Measurements from ENCODE around the gene ARPC1A.
"Not testable (repeated sequence)": the region's sequence is repeated elsewhere in the genome, so short reads cannot be mapped to it uniquely, and the experiment has no call there.

ARPC1A gene

GRCh38 chr7:99308461-99309074 lies 17.1 kb upstream of the ARPC1A start:
- no peaks in the 10 kb centered on the region for H3K9me3 ChIP-seq
- H3K4me1 ChIP-seq = no peaks in the 10 kb centered on the region
- no peak overlapping the region for H3K4me3 ChIP-seq
- no peaks in the 10 kb centered on the region for H3K27me3 ChIP-seq (ENCODE audit: low read depth)
- in situ Hi-C loops (cut with MboI; ENCODE audit: low sequenced_read_pairs) = no loop called here
- DNase-seq (ENCODE audit: low spot score in 2 of 2) = no peak
- H3K36me3 ChIP-seq (replicated peaks) = no peaks in the 10 kb centered on the region

- no peak for DNase-seq (ENCODE audit: low spot score in 2 of 2)
- in situ Hi-C loops (cut with MboI; ENCODE audit: low sequenced_read_pairs) = no loop called here
- H3K36me3 ChIP-seq (replicated peaks) = no peaks in the 10 kb centered on the region
Observed at GRCh38 chr7:99309111-99309510, 16.6 kb upstream of the ARPC1A start.

GRCh38 chr7:99310004-99310403 lies 15.7 kb upstream of the ARPC1A start:
- H3K9me3 ChIP-seq = no peaks in the 10 kb centered on the region
- DNase-seq (ENCODE audit: low spot score in 2 of 2) = no peak
- in situ Hi-C loops (cut with MboI; ENCODE audit: low sequenced_read_pairs) = loop anchor here (5.0 kb wide), 1 partner anchor 268 kb away; no protein-coding TSS in a partner anchor
- H3K4me3 ChIP-seq = no peak overlapping the region
- no peaks in the 10 kb centered on the region for H3K27me3 ChIP-seq (ENCODE audit: low read depth)
- no peaks in the 10 kb centered on the region for H3K4me1 ChIP-seq
- H3K36me3 ChIP-seq (replicated peaks) = no peaks in the 10 kb centered on the region

More at GRCh38 chr7:99309111-99309510, 16.6 kb upstream of the ARPC1A start:
- Histone ChIP-seq H3K4me1 (no peaks in the 10 kb centered on the region), H3K4me3 (no peak overlapping the region), H3K9me3 (no peaks in the 10 kb centered on the region), H3K27me3 (ENCODE audit: low read depth) (no peaks in the 10 kb centered on the region)

- Histone ChIP-seq H3K9me3 (no peaks in the 10 kb centered on the region), H3K4me3 (no peak overlapping the region), H3K27me3 (ENCODE audit: low read depth) (no peaks in the 10 kb centered on the region), H3K4me1 (no peaks in the 10 kb centered on the region), H3K36me3 (replicated peaks) (no peaks in the 10 kb centered on the region)
- in situ Hi-C loops (cut with MboI; ENCODE audit: low sequenced_read_pairs) = loop anchor here (5.0 kb wide), 1 partner anchor 269 kb away; no protein-coding TSS in a partner anchor
- no peak for DNase-seq (ENCODE audit: low spot score in 2 of 2)
Observed at GRCh38 chr7:99311702-99312101, 14.0 kb upstream of the ARPC1A start.

GRCh38 chr7:99312316-99313203 lies 13.1 kb upstream of the ARPC1A start:
- in situ Hi-C loops (cut with MboI; ENCODE audit: low sequenced_read_pairs) = loop anchor here (5.0 kb wide), 1 partner anchor 270 kb away; no protein-coding TSS in a partner anchor
- H3K27me3 ChIP-seq (ENCODE audit: low read depth) = no peaks in the 10 kb centered on the region
- peak; percentile 48 to 83 for DNase-seq (ENCODE audit: low spot score in 2 of 2)
- H3K9me3 ChIP-seq = no peaks in the 10 kb centered on the region
- no peaks in the 10 kb centered on the region for H3K4me1 ChIP-seq
- no peaks in the 10 kb centered on the region for H3K36me3 ChIP-seq (replicated peaks)
- H3K4me3 ChIP-seq = no peak overlapping the region

GRCh38 chr7:99313204-99313573 lies 12.5 kb upstream of the ARPC1A start:
- Histone ChIP-seq H3K9me3 (no peaks in the 10 kb centered on the region), H3K4me1 (no peaks in the 10 kb centered on the region), H3K27me3 (ENCODE audit: low read depth) (no peaks in the 10 kb centered on the region), H3K4me3 (no peak overlapping the region), H3K36me3 (replicated peaks) (no peaks in the 10 kb centered on the region)
- DNase-seq (ENCODE audit: low spot score in 2 of 2) = no peak
- in situ Hi-C loops (cut with MboI; ENCODE audit: low sequenced_read_pairs) = loop anchor here (5.0 kb wide), 1 partner anchor 271 kb away; no protein-coding TSS in a partner anchor

- Histone ChIP-seq H3K27me3 (ENCODE audit: low read depth) (no peaks in the 10 kb centered on the region), H3K9me3 (no peaks in the 10 kb centered on the region), H3K4me3 (no peak overlapping the region), H3K36me3 (replicated peaks) (no peaks in the 10 kb centered on the region), H3K4me1 (peaks cover under 1% of the 10 kb centered on the region; the same call in 1 of the 2 replicates)
- in situ Hi-C loops (cut with MboI; ENCODE audit: low sequenced_read_pairs) = loop anchor here (5.0 kb wide), 1 partner anchor 272 kb away; no protein-coding TSS in a partner anchor
- DNase-seq (ENCODE audit: low spot score in 2 of 2) = no peak
Observed at GRCh38 chr7:99314504-99314903, 11.2 kb upstream of the ARPC1A start.

- no peaks in the 10 kb centered on the region for H3K36me3 ChIP-seq (replicated peaks)
- DNase-seq (ENCODE audit: low spot score in 2 of 2) = peak; percentile 60 to 79
- H3K4me3 ChIP-seq = no peak overlapping the region
- H3K27me3 ChIP-seq (ENCODE audit: low read depth) = no peaks in the 10 kb centered on the region
- H3K9me3 ChIP-seq = no peaks in the 10 kb centered on the region
- in situ Hi-C loops (cut with MboI; ENCODE audit: low sequenced_read_pairs) = no loop called here
- H3K4me1 ChIP-seq = peaks cover 31% of the 10 kb centered on the region
Observed at GRCh38 chr7:99320371-99320770, 5.3 kb upstream of the ARPC1A start.

- in situ Hi-C loops (cut with MboI; ENCODE audit: low sequenced_read_pairs); H3K27me3 ChIP-seq (ENCODE audit: low read depth); DNase-seq (ENCODE audit: low spot score in 2 of 2); H3K4me3 ChIP-seq; H3K9me3 ChIP-seq; H3K36me3 ChIP-seq (replicated peaks): not testable (repeated sequence)
- H3K4me1 ChIP-seq = peaks cover 34% of the 10 kb centered on the region
Observed at GRCh38 chr7:99322659-99323058, 3.0 kb upstream of the ARPC1A start.

GRCh38 chr7:99324559-99324958 lies 1.1 kb upstream of the ARPC1A start:
- peak overlapping the region; percentile 84 for H3K4me3 ChIP-seq
- H3K36me3 ChIP-seq (replicated peaks) = peaks cover 4% of the 10 kb centered on the region
- H3K4me1 ChIP-seq = peaks cover 36% of the 10 kb centered on the region
- in situ Hi-C loops (cut with MboI; ENCODE audit: low sequenced_read_pairs) = no loop called here
- no peaks in the 10 kb centered on the region for H3K27me3 ChIP-seq (ENCODE audit: low read depth)
- DNase-seq (ENCODE audit: low spot score in 2 of 2) = no peak
- no peaks in the 10 kb centered on the region for H3K9me3 ChIP-seq

GRCh38 chr7:99325001-99325493 lies 651 bp upstream of the ARPC1A start:
- in situ Hi-C loops (cut with MboI; ENCODE audit: low sequenced_read_pairs) = no loop called here
- peak in 1 of 2 experiments; percentile 26 for DNase-seq (ENCODE audit: low spot score in 2 of 2)
- H3K4me3 ChIP-seq = peak overlapping the region; percentile 84

GRCh38 chr7:99326408-99326782 lies 697 bp downstream of the ARPC1A start:
- no peak for DNase-seq (ENCODE audit: low spot score in 2 of 2)
- Histone ChIP-seq H3K4me3 (peak overlapping the region; percentile 84), H3K27me3 (ENCODE audit: low read depth) (no peaks in the 10 kb centered on the region), H3K9me3 (no peaks in the 10 kb centered on the region), H3K36me3 (replicated peaks) (peaks cover 9% of the 10 kb centered on the region), H3K4me1 (peaks cover 28% of the 10 kb centered on the region)
- in situ Hi-C loops (cut with MboI; ENCODE audit: low sequenced_read_pairs) = no loop called here

More at GRCh38 chr7:99325001-99325493, 651 bp upstream of the ARPC1A start:
- no peaks in the 10 kb centered on the region for H3K9me3 ChIP-seq
- peaks cover 36% of the 10 kb centered on the region for H3K4me1 ChIP-seq
- peaks cover 4% of the 10 kb centered on the region for H3K36me3 ChIP-seq (replicated peaks)
- no peaks in the 10 kb centered on the region for H3K27me3 ChIP-seq (ENCODE audit: low read depth)

GRCh38 chr7:99330314-99330961 lies 4.7 kb downstream of the ARPC1A start:
- H3K4me3 ChIP-seq; in situ Hi-C loops (cut with MboI; ENCODE audit: low sequenced_read_pairs); H3K27me3 ChIP-seq (ENCODE audit: low read depth); H3K9me3 ChIP-seq: not testable (repeated sequence)
- Histone ChIP-seq H3K4me1 (peaks cover 16% of the 10 kb centered on the region), H3K36me3 (replicated peaks) (peaks cover 28% of the 10 kb centered on the region)
- peak; percentile 4 to 19 for DNase-seq (ENCODE audit: low spot score in 2 of 2)
